GM19043 (cell line): ENCODE measurements around the gene HOXD1.

Experiments used
- ATAC-seq: cut with Tn5 transposase; IDR thresholded peaks from one replicate; pipeline ENCODE4 v1.9.1; 2021; ENCODE audit warnings: low read depth; ENCODE audit not compliant: unreplicated experiment

Gene HOXD1

GRCh38 chr2:176178757-176179295 lies 9.6 kb upstream of the HOXD1 start:
- ATAC-seq: no peak

- no peak for ATAC-seq
Measured at GRCh38 chr2:176181551-176181950, 6.9 kb upstream of the HOXD1 start.

GRCh38 chr2:176182671-176183070 lies 5.8 kb upstream of the HOXD1 start:
- no peak for ATAC-seq

- ATAC-seq: no peak
Measured at GRCh38 chr2:176184749-176185148, 3.7 kb upstream of the HOXD1 start.

- no peak for ATAC-seq
Measured at GRCh38 chr2:176186024-176186423, 2.4 kb upstream of the HOXD1 start.

GRCh38 chr2:176187200-176187898 lies 1.1 kb upstream of the HOXD1 start:
- ATAC-seq: no peak

GRCh38 chr2:176188774-176189680 lies 559 bp downstream of the HOXD1 start:
- ATAC-seq: no peak

- ATAC-seq: no peak
Measured at GRCh38 chr2:176189681-176190641, 1.5 kb downstream of the HOXD1 start.

- no peak for ATAC-seq
Measured at GRCh38 chr2:176192351-176192750, 3.9 kb downstream of the HOXD1 start.

GRCh38 chr2:176193048-176193447 lies 4.6 kb downstream of the HOXD1 start:
- no peak for ATAC-seq

GRCh38 chr2:176199902-176200301 lies 11.4 kb downstream of the HOXD1 start:
- ATAC-seq: no peak

GRCh38 chr2:176200971-176201370 lies 12.5 kb downstream of the HOXD1 start:
- no peak for ATAC-seq

GRCh38 chr2:176202491-176202890 lies 14.0 kb downstream of the HOXD1 start:
- no peak for ATAC-seq

GRCh38 chr2:176205126-176205525 lies 16.7 kb downstream of the HOXD1 start:
- no peak for ATAC-seq

GRCh38 chr2:176206136-176206535 lies 17.7 kb downstream of the HOXD1 start:
- no peak for ATAC-seq

GRCh38 chr2:176206682-176207081 lies 18.2 kb downstream of the HOXD1 start:
- ATAC-seq: no peak

- ATAC-seq: no peak
Measured at GRCh38 chr2:176211110-176211509, 22.6 kb downstream of the HOXD1 start.

GRCh38 chr2:176212276-176212675 lies 23.8 kb downstream of the HOXD1 start:
- no peak for ATAC-seq

GRCh38 chr2:176213406-176213805 lies 24.9 kb downstream of the HOXD1 start:
- ATAC-seq: no peak

GRCh38 chr2:176227874-176228273 lies 39.4 kb downstream of the HOXD1 start:
- no peak for ATAC-seq
